Testis (tissue), 3 donors: Measurements from ENCODE around the gene IRX4. TPM values are rescaled to one million over a fixed set of nuclear protein-coding genes. Genes with fewer than 3 reads are reported as not detected.

Experiments
- DNase-seq: peaks from one replicate; pipeline ENCODE4 v3.0.0-alpha.2; 2019
- H3K27ac ChIP-seq, 2 donors: fragments of 200-600 bp; sonication (generic); one replicate each; pipeline ENCODE4 v1.5.1; 2019
- H3K27me3 ChIP-seq: fragments of 200-600 bp; sonication (generic); one replicate; pipeline ENCODE4 v1.5.1; 2019
- H3K36me3 ChIP-seq: fragments of 200-600 bp; sonication (generic); one replicate; pipeline ENCODE4 v1.5.1; 2017; ENCODE audit warnings: low read depth; ENCODE audit errors: missing control alignments
- H3K4me1 ChIP-seq: fragments of 200-600 bp; sonication (generic); one replicate; pipeline ENCODE4 v1.5.1; 2019
- H3K4me3 ChIP-seq, 2 donors: fragments of 200-600 bp; sonication (generic); one replicate each; pipeline ENCODE4 v1.5.1; 2017 to 2019
- H3K9me3 ChIP-seq: fragments of 200-600 bp; sonication (generic); one replicate; pipeline ENCODE4 v1.5.1; 2017
- CTCF ChIP-seq, 3 experiments: fragments of 450-650 bp in 2 of 3; fragments of 200-600 bp in 1 of 3; sonication (generic) in 1 of 3; IDR thresholded peaks; one replicate each; pipeline ENCODE4 v1.5.1; 2016 to 2019; ENCODE audit warnings: antibody characterized with exemption in 3 of 3, mild to moderate bottlenecking in 2 of 3, moderate library complexity in 1 of 3
- POLR2A ChIP-seq: fragments of 450-650 bp; IDR thresholded peaks from one replicate; pipeline ENCODE4 v1.6.1; 2017; ENCODE audit warnings: antibody characterized with exemption, mild to moderate bottlenecking, moderate library complexity
- WGBS, 2 donors: methylation state at CpG; one replicate each; pipeline ENCODE4 v1.1.5; 2018; 5-methylcytosine and 5-hydroxymethylcytosine counted together
- intact Hi-C: fragments of 100-400 bp; cut with DNase I; formaldehyde crosslinking; loops from one replicate; pipeline ENCODE4 v1.15.1; 2023; ENCODE audit warnings: low total_unique reads
- polyA plus RNA-seq: library from polyadenylated mRNA; stranded (reverse); fragments of 350-450 nt; fragmentation: Illumina TruSeq; extraction: RNeasy Lipid Tissue Mini Kit (QIAGEN cat#74804); gene quantifications from one replicate; pipeline ENCODE4 v1.2.3, GENCODE V29; 2014; ENCODE audit warnings: low read depth, low replicate concordance; ENCODE audit not compliant: insufficient read depth
- total RNA-seq, 2 donors: library from RNA; depleted of rRNA; stranded (reverse); fragments of >200 nt; gene quantifications; one replicate each; pipeline ENCODE4 v1.2.3, GENCODE V29; 2016

IRX4 gene
- total and polyA plus RNA-seq, 3 donors from 2014 or later = 0.32 to 2.7 (median 2.0) TPM

GRCh38 chr5:1876660-1877064 is 6.1 kb downstream of the IRX4 start:
- Histone ChIP-seq H3K4me1 (no peaks in the 10 kb centered on the region), H3K27me3 (no peaks in the 10 kb centered on the region), H3K36me3 (no peaks in the 10 kb centered on the region), H3K27ac (no peak overlapping the region), H3K4me3 (peak overlapping the region in 1 of 2 donors; percentile 17), H3K9me3 (no peaks in the 10 kb centered on the region)
- no peak for TF ChIP-seq CTCF (IDR thresholded peaks at IDR 0.05)
- intact Hi-C loops = no loop called here
- no peak for DNase-seq
- 2 to 3% methylated on average over 27 to 32 of the region's 43 CpGs for WGBS, 2 donors

GRCh38 chr5:1875843-1876659 is 6.7 kb downstream of the IRX4 start:
- 2% methylated on average over 23 to 43 of the region's 61 CpGs for WGBS, 2 donors
- H3K36me3 ChIP-seq = no peaks in the 10 kb centered on the region
- no peaks in the 10 kb centered on the region for H3K27me3 ChIP-seq
- H3K4me1 ChIP-seq = no peaks in the 10 kb centered on the region
- no peak overlapping the region for H3K27ac ChIP-seq
- TF ChIP-seq POLR2A = no peak
- intact Hi-C loops = no loop called here
- no peak for DNase-seq
- no peaks in the 10 kb centered on the region for H3K9me3 ChIP-seq
- peak overlapping the region in 1 of 2 donors; percentile 17 for H3K4me3 ChIP-seq

DNA sequence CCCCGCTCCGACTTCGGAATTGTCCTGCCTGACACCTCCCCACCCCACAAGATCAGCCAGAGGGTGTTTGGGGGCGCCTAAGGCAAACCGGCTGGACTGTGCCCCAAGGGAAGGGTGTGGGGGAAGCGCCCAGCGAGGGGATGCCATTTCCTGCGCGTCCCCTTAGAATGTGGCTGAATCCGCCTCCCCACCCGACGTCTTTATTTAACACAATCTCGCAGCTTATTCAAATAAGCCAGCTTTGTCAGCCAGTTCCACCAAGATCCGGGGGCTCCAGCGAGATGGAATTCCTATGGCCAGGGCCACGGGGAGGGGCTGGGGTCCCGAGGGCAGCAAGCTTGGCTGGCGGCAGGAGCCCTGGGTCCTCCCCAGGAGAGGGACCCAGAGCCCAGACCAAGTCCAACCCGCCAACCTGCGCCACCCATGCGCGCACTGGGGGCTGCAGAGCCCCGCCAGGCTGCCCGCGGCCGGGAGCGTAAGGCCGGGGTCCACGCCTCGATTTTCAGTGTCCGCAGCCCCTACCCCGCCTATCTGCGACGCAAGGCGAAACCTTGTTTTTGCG is 7.4 kb downstream of the IRX4 start:
- H3K4me1 ChIP-seq = no peaks in the 10 kb centered on the region
- no peaks in the 10 kb centered on the region for H3K27me3 ChIP-seq
- H3K36me3 ChIP-seq = no peaks in the 10 kb centered on the region
- WGBS, 2 donors = 3 to 7% methylated on average over 11 to 36 of the region's 36 CpGs
- no peak overlapping the region for H3K27ac ChIP-seq
- peak overlapping the region in 1 of 2 donors; percentile 17 for H3K4me3 ChIP-seq
- TF ChIP-seq CTCF (IDR thresholded peaks at IDR 0.05) = no peak
- TF ChIP-seq POLR2A = no peak
- H3K9me3 ChIP-seq = no peaks in the 10 kb centered on the region
- intact Hi-C loops = no loop called here
- no peak for DNase-seq

DNA sequence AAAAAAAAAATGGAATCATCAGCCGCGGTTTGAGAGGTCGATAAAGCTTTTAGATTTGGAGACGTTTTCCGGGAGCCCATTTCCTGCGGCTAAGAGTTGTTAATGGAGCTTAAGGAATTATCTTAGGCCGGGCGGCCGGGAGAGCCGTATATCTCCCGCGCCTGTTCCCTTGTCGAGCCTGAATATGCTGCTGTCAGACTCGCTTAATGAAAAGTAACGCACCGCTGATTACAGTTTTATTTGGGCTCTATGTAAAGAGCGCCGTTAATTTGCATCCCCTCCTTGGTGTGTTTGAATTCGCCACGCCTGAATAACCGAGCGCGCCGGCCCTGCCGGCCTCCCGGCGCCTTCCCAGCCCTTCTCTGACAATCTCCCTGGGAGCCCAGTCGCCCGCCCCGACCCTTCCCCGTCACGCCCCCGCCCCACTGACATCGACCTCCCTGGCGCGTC is 7.9 kb downstream of the IRX4 start:
- no peak for DNase-seq

More for the DNA sequence above, 7.9 kb downstream of the IRX4 start:
- intact Hi-C loops = no loop called here
- no peak overlapping the region for H3K27ac ChIP-seq
- H3K36me3 ChIP-seq = no peaks in the 10 kb centered on the region
- TF ChIP-seq POLR2A (no peak), CTCF (IDR thresholded peaks at IDR 0.05) (no peak)
- H3K4me3 ChIP-seq = no peak overlapping the region
- no peaks in the 10 kb centered on the region for H3K4me1 ChIP-seq
- no peaks in the 10 kb centered on the region for H3K27me3 ChIP-seq
- 1 to 3% methylated on average over 27 to 36 of the region's 36 CpGs for WGBS, 2 donors
- H3K9me3 ChIP-seq = no peaks in the 10 kb centered on the region
